SU-DHL-6 (cell line): ENCODE data around the gene TANC1.

ENCODE experiments used
- H2AFZ ChIP-seq: fragments of 200-600 bp; sonication (generic); 2 replicates; pipeline ENCODE4 v1.6.1; 2014; ENCODE audit warnings: low read depth, mild to moderate bottlenecking, moderate library complexity, mixed read lengths, antibody characterized with exemption, low read length; ENCODE audit not compliant: severe bottlenecking
- H3F3A ChIP-seq: fragments of 200-600 bp; shearing (Covaris generic); 2 replicates; pipeline ENCODE4 v1.6.0; 2016; ENCODE audit warnings: antibody characterized with exemption, mild to moderate bottlenecking; ENCODE audit not compliant: insufficient read depth
- H3K27ac ChIP-seq: fragments of 200-600 bp; sonication (generic); 2 replicates; pipeline ENCODE4 v1.5.1; 2016; ENCODE audit warnings: low read depth, mild to moderate bottlenecking, low read length, moderate library complexity, mixed read lengths
- H3K27me3 ChIP-seq: fragments of 200-600 bp; sonication (generic), shearing (Covaris generic); 2 replicates; pipeline ENCODE4 v1.6.0; 2014; ENCODE audit warnings: mild to moderate bottlenecking, low read length
- H3K36me3 ChIP-seq: fragments of 200-600 bp; sonication (generic); 2 replicates; pipeline ENCODE4 v1.6.1; 2014; ENCODE audit warnings: mild to moderate bottlenecking, low read length, mixed read lengths
- H3K4me2 ChIP-seq: fragments of 300-600, 200-600 bp; shearing (Covaris generic), sonication (generic); 2 replicates; pipeline ENCODE4 v1.6.0; 2014; ENCODE audit warnings: low read length, low read depth, mild to moderate bottlenecking; ENCODE audit not compliant: poor library complexity, severe bottlenecking
- H3K4me3 ChIP-seq: fragments of 200-600 bp; sonication (generic); 2 replicates; pipeline ENCODE4 v1.5.1; 2014; ENCODE audit warnings: antibody characterized with exemption, low read length, mild to moderate bottlenecking, mixed read lengths; ENCODE audit not compliant: insufficient read depth, poor library complexity, severe bottlenecking
- H3K79me2 ChIP-seq: fragments of 200-600 bp; sonication (generic); 2 replicates; pipeline ENCODE4 v1.6.1; 2014; ENCODE audit warnings: mild to moderate bottlenecking, low read length, moderate library complexity; ENCODE audit not compliant: insufficient read depth
- H3K9ac ChIP-seq: fragments of 200-600 bp; sonication (generic); 2 replicates; pipeline ENCODE4 v1.7.0; 2014; ENCODE audit warnings: mild to moderate bottlenecking, low read length
- H3K9me2 ChIP-seq: fragments of 200-600 bp; sonication (generic); replicated peaks from 2 replicates; pipeline ENCODE4 v1.6.1; 2014; ENCODE audit warnings: low read length; ENCODE audit not compliant: insufficient read depth
- H3K9me3 ChIP-seq: fragments of 200-600 bp; sonication (generic); 2 replicates; pipeline ENCODE4 v1.6.1; 2014; ENCODE audit warnings: low read length, mixed read lengths; ENCODE audit not compliant: insufficient read depth
- H4K20me1 ChIP-seq: fragments of 200-600 bp; sonication (generic); 2 replicates; pipeline ENCODE4 v1.6.1; 2014; ENCODE audit warnings: low read depth, mild to moderate bottlenecking, antibody characterized with exemption, low read length, moderate library complexity, mixed read lengths
- CTCF ChIP-seq: fragments of 200-600 bp; sonication (generic); IDR thresholded peaks from one replicate; pipeline ENCODE4 v1.5.1; 2017; ENCODE audit warnings: antibody characterized with exemption, mild to moderate bottlenecking, low read length, moderate library complexity; ENCODE audit not compliant: insufficient read depth, poor library complexity, severe bottlenecking
- EZH2phosphoT487 ChIP-seq: fragments of 200-600 bp; sonication (generic), shearing (Covaris generic); conservative IDR thresholded peaks from 2 replicates; pipeline ENCODE4 v1.6.1; 2018; ENCODE audit warnings: mild to moderate bottlenecking, antibody characterized with exemption, low read length, moderate library complexity, mixed read lengths

The TANC1 gene

GRCh38 chr2:159199761-159200465 lies 231.5 kb downstream of the TANC1 start:
- no peaks in the 10 kb centered on the region for H3K79me2 ChIP-seq
- H3K9me2 ChIP-seq, result no peaks in the 10 kb centered on the region
- no peaks in the 10 kb centered on the region for H4K20me1 ChIP-seq
- no peaks in the 10 kb centered on the region for H3K27me3 ChIP-seq
- H3F3A ChIP-seq, result no peaks in the 10 kb centered on the region
- no peak overlapping the region for H3K27ac ChIP-seq
- no peak overlapping the region for H2AFZ ChIP-seq
- no peak overlapping the region for H3K4me2 ChIP-seq
- H3K4me3 ChIP-seq, result no peak overlapping the region
- no peak overlapping the region for H3K9ac ChIP-seq
- no peaks in the 10 kb centered on the region for H3K36me3 ChIP-seq
- TF ChIP-seq EZH2phosphoT487, result no peak
- no peak for TF ChIP-seq CTCF
- no peaks in the 10 kb centered on the region for H3K9me3 ChIP-seq

GRCh38 chr2:159200498-159200897 lies 232.1 kb downstream of the TANC1 start:
- no peaks in the 10 kb centered on the region for H3F3A ChIP-seq
- TF ChIP-seq EZH2phosphoT487, result no peak
- no peak for TF ChIP-seq CTCF
- H3K36me3 ChIP-seq, result no peaks in the 10 kb centered on the region
- no peaks in the 10 kb centered on the region for H3K79me2 ChIP-seq
- H3K4me2 ChIP-seq, result no peak overlapping the region
- H3K27me3 ChIP-seq, result no peaks in the 10 kb centered on the region
- H3K9me3 ChIP-seq, result no peaks in the 10 kb centered on the region
- H4K20me1 ChIP-seq, result no peaks in the 10 kb centered on the region
- no peak overlapping the region for H3K9ac ChIP-seq
- H3K9me2 ChIP-seq, result no peaks in the 10 kb centered on the region
- no peak overlapping the region for H2AFZ ChIP-seq
- no peak overlapping the region for H3K4me3 ChIP-seq
- no peak overlapping the region for H3K27ac ChIP-seq

- no peak overlapping the region for H3K27ac ChIP-seq
These were observed 233.1 kb downstream of the TANC1 start for GRCh38 chr2:159201360-159202063.

More at GRCh38 chr2:159201360-159202063, 233.1 kb downstream of the TANC1 start:
- Histone ChIP-seq H3K79me2 (no peaks in the 10 kb centered on the region), H3K9ac (no peak overlapping the region), H3K27me3 (no peaks in the 10 kb centered on the region), H4K20me1 (no peaks in the 10 kb centered on the region), H3K4me3 (no peak overlapping the region), H3K9me3 (no peaks in the 10 kb centered on the region), H3F3A (no peaks in the 10 kb centered on the region), H3K4me2 (no peak overlapping the region), H2AFZ (no peak overlapping the region), H3K9me2 (no peaks in the 10 kb centered on the region), H3K36me3 (no peaks in the 10 kb centered on the region)
- TF ChIP-seq CTCF, result no peak
- TF ChIP-seq EZH2phosphoT487, result no peak
